GM19455 (cell line): ENCODE results near the gene FBXO33.

Source experiments
- ATAC-seq: cut with Tn5 transposase; IDR thresholded peaks from one replicate; pipeline ENCODE4 v1.9.1; 2021; ENCODE audit not compliant: unreplicated experiment

Gene FBXO33, protein sequence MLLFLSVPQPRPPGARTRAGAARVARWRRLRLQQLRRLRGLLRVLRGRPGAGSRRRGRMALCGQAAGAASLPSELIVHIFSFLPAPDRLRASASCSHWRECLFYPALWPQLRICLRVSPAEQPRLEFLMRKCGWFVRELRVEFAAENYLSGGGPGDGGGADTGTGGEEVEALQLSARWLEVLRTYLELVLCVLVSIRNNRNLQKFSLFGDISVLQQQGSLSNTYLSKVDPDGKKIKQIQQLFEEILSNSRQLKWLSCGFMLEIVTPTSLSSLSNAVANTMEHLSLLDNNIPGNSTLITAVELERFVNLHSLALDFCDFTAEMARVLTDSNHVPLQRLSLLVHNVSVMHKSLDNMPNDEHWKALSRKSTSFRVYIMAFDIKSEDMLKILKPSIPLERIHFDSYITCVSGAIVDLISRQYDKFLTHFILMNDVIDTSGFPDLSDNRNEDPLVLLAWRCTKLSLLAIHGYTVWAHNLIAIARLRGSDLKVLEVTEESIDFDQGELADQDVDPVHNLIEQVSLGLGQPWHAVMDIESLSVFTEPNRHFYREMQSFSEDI

DNA sequence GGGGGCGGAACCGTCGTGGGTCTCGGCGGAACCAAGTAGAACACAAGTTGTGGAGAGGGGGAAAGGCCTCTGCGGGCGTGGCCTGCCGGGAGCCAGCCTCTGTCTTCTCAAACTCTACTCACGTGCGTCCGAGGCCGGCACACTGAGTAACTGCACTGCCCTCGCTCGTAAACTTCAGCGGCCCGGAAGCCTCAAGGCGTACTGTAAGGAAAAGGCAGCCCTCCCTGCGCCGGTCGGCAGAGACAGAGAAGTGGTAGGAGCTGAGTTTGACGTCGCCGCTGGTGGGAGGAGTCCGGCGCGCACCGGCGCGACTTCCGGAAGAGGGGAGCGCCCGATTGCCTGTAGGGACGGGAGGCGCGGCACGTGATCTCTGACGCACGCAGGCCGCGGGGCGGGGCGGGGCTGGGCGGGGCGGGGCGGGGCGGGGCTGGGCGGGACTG is at the start of gene FBXO33:
TSS of gene FBXO33 (minus strand) at position 255 of the 440 bp plus-strand sequence. CDS start 271 bp downstream, outside the sequence.
- peak; percentile 83 for ATAC-seq

DNA sequence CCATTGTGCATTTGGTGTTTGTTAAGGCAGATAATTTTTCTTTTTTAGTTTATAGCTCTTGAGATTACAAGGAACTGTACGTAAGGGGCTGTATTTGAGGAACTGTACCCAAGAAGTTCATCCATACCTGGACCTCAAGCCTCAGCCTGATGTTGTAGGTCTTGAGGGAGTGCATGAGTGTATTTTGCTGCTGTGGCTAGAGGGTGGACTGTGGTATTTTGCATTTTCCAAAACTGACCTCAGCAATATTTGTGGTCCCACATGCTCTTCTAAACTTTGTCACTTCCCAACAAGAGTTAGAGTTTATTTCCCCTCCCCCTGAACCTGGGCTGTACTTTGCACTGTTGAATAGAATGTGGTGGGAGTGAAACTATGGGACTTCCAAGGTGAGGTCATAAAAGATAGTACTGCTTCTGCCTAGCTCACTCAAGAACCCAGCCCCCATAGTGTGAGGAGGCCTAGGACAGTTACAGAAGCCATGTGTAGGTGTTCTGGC is 42.2 kb upstream of the FBXO33 start:
- ATAC-seq, result no peak

DNA sequence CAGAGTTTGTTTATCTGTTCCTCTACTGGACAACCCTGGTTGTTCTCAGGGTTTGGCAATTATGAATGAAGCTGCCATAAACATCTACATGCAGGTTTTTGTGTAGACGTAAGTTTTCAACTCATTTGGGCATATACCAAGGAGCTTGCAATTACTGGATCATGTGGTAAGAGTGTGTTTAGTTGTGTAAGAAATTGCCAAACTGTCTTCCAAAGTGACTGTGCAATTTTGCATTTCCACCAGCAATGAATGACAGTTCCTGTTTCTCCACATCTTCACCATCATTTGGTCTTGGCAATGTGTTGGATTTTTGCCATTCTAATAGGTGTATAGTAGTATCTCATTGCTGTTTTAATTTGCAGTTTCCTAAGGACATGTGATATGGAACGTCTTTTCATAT is 39.8 kb upstream of the FBXO33 start:
- no peak for ATAC-seq

DNA sequence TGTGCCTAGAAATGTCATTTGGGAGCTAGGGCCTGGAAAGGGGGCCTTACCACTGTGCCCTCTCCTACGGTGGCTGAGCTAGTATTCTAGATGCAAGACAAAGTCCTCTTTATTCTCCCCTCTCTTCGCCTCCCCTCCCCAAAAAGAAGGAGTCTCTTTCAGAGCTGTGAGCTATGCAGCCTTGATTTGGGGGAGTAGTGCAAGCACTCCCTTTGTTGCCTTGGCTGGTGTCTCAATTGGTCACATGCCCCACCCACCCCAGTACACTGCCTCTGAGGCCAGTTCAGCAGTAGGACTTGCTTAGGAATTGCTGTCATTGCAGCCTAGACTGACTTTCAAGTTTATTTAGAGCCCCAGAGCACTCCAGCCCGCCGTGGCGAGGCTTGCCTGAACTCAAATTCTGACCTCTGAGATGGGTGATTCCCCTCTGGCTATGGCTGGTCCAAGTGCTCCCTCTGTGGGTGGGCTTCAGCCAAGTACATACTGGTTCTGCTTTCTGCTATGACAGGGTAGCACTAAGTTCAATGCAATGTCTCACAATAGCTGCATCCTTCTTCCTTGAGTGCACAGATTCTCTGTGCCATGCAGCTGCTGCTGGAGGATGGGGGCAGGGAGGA is 37.0 kb upstream of the FBXO33 start:
- ATAC-seq, result peak; percentile 87

DNA sequence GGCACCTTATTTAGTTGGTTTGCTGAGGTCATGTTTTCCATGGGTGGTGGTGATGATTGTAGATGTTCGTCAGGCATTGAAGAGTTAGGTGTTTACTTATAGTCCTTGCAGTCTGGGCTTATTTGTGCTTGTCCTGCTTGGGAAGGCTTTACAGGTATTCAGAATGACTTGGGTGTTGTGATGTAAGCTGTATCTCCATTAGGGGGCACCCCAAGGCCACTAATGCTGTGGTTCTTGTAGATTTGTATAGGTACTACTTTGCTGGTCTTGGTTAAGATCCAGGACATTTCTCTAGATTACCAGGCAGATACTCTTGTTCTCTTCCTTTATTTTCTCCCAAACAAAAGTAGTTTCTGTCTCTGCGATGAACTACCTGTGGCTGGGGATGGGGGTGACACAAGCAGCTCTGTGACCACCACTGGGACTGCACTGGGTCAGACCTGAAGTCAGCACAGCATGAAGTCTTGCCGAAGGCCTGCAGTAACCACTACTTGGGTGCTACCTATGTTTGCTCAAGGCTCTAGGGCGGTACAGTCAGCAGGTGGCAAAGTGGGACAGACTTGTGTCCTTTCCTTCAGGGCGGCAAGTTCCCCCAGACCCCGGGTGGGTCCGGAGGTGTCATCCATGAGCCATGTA is 35.8 kb upstream of the FBXO33 start:
- ATAC-seq, result no peak

DNA sequence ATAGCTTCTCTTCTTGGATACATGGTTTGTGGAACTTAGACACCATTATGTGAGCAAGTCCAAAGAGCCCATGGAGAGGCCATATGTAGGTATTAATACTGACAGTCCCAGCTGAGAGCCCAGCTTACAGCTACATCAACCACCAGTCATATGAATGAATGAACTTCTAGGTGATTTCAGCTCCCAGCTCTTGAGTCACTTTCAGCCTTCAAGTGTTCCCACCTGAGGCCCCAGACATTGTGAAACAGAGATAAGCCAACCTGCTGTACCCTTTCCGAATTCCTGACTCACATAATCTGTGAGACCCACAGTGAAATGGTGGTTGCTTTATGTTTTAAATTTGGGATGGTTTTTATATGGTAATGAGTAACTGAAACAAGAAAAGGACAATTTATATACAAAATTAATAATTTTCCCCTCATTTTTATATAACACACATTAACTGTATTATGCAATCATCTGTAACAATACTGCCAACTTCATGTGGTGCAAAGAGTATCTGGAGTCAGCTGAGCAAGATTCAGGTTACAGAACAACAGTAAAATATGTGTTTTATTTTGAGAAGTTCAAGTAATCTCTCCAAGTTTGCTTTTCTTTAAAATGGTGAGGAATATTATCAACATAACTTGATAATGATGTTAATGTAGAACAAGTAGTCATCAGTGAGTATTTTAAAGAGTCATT is 27.7 kb upstream of the FBXO33 start:
- no peak for ATAC-seq

DNA sequence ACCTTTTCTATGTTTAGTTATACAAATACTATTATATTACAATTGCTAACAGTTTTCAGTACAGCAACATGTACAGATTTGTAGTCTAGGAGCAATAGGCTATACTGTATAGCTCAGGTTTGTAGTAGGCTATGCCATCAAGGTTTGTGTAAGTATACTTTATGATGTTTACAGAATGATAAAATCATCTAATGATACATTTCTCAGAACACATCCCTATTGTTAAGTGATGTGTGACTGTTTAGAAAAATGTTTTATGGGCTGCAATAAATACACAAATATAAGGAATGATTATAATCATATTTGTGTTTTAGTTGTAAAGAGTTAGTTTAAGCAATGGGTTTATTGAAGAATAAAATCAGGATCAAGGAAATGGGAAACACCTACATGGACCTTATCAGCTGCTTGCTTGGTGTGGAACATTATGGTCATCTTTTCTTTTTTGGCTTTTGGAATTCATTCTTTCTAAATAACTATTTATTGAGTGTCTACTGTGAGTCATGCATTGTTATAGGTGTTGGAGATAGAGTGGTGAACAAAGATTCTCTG is 24.5 kb upstream of the FBXO33 start:
- no peak for ATAC-seq

DNA sequence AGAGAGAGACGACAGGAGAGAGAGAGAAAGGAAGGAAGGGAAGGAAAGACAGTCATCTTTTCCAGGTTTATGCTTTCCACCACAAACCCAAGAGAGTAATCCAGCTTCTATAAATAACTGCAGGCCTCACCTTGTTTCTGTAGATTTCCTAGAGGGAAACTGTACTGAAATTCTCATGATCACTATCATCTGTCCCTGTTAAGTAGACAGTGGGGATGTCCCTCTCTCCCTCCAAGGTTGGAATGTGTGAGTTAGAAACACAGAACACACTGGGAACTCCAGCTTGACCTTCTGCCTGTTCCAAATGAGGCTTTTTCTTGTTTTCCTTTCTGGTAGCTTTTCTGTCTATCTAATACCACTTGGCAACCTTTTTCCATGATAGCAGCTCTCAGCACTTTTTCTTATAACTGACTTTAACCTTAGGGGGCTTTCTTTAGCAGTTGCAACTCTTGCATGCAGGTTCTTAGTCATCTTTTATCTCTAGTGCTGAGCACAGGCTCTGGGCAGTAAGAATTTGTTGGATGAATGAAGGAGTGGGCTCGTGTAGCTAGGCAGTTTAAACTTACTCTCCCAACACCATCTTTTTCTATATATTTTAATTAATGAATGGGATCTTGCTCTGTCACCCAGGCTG is 22.8 kb upstream of the FBXO33 start:
- ATAC-seq, result no peak

DNA sequence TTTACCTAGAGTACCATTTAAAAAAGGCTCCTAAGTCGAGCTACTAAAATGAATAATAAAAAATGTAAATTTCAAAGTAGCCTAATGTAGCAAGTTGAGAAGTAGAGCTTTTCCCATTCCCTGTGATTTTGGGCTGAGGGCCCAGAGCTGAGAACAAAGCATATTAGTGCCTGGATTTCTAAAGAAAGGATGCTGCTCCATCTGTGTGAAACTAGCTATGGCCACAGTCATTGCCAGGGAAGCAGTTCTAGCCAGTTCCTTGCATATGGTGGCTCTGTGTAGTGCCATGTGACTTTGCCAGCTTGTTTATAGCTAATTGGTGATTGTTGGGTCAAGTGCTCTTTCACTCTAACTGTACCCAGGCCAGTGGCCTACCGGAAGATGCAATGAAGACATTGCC is 20.4 kb upstream of the FBXO33 start:
- no peak for ATAC-seq

DNA sequence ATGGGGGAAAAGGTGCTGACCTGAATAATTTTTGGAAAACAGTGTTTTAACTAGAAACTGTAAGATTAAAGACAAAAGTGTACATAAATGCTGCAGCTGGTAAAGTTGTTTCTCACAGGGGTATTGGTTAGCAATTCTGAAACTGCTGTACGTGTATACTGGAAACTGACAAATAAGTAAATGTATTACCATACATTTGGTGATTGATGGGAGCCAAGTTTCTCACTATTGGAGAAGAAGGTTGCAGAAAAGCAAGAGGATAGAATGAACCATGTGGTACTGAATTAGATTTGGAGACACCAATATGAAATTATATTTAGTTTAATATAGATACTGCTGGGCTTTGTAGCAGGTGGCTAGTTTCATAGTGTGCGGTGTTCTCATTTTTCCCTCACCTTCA is 19.6 kb upstream of the FBXO33 start:
- ATAC-seq, result no peak

DNA sequence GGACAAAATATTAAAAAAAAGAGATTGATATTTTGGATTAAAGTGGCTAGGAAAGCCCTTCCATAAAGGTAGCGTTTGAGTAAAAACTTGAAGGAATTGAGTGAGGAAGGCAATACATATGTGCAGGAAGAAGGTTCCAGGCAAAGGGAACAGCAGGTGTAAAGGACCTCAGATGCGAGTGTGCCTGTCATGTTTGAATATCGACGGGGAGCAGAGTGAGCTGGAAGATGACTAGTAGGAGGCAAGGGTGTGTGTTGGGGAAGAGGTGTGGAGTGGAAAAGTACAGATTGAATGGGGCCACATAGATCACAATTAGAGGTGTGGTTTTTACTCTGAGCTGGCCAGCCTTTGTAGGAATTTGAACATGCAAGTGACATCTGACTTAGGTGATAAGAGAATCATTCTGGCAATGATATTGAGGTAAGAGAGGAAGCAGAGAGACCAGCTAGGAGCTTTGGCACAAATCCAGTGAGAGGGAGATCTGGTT is 15.0 kb upstream of the FBXO33 start:
- ATAC-seq, result no peak

DNA sequence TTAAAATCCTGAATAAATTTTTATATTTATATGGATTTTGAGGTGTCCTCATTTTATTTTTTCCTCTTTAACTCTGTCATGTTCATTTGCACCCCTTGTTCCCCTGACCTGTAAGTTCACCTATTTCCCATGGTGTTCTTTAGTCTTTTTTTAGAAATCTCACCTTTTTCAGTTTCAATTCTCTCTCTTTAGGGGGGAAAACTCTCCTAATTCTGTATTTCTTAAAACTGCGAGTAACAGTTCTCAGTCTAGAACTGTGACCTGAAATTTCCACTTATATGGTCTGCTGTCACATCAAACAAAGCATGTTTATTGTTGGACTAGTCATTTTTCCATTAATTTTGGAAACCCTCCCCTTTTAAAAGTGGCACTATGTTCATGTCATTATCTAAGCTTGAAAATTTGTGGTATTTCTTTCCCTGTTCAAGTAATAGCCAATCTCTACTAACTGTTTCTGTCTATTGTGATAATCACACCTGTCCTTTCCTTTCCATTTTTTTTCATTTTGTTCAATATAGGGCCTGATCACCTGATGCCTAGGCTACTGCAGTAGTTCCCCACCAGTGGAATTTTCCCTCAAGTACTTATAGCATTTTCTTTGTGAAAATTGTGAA is 14.0 kb upstream of the FBXO33 start:
- no peak for ATAC-seq

DNA sequence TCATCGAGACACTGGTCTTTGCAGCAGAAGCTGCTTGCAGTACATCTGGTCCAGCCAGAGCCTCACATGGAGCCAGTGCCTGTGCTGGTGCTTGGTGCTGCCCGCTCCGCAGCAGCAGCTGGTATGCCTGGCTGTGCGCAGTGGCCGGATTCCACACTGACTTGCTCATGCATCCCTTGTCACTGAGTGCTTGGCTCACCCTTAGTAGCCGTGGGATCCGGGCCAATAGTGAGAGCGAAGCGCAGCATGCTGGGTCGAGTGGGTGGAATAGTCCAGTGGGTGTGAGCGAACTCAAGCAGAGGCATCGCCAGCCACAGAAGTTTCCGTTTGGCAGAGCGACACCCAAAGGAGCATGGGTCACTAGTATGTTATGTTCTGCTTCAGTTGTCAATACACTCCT is 10.1 kb upstream of the FBXO33 start:
- ATAC-seq, result no peak

DNA sequence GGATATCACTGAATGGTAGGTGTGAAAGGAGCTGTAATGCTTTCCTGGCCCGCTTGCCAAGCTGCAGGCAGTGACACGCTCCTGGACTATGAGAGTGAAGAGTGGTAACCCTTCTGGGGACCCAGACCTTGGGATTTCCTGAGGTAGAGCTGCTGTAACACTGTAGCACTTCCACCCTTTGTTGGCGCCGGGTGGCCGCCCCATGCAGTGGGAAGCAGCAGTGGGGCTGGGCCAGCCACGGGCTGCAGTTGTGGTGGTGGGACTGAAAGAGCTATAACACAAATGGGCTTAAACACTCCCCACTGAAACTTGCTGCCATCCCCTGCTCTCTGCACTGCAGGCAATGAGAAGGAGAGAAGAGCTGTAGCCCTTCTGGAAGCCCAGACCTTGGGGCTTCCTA is 9.6 kb upstream of the FBXO33 start:
- ATAC-seq, result no peak

DNA sequence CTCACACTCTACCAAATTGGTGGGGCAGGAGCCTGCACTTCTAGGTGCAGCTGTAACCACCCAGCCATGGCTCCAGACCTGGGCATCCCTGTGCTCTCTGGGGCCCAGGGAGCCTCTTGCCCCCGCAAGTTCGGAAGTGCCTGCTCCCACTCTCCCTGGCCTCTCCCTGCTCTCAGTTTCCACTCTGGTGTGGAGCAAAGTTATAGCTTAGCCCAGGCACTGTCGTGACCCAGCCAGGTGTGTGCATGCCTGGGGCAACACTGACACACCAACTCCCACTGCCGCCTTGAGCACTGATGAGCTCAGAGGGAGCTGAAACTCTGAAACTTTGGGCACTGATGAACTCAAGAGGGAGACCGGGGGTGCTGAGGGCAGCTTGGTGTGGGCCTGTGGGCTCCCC is 8.7 kb upstream of the FBXO33 start:
- ATAC-seq, result no peak

DNA sequence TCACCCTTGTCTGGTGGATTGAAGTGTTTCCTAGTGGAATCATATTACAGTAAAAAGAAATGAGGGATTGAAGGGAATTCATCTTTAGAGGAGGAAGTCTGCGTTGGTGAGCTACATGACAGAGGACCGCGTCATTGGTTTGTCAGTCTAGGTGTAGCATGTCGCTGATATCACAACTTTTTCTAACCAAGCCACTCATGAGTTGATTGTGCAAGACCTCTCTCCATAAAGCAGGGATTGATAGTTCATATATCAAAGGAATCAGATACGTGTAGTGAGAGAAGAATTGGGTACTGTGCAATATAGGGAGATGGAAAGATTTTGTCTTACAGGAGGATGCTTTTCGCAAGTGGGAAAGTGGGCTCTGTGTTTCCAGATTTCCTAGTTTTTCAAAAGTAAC is 3.0 kb upstream of the FBXO33 start:
- no peak for ATAC-seq

DNA sequence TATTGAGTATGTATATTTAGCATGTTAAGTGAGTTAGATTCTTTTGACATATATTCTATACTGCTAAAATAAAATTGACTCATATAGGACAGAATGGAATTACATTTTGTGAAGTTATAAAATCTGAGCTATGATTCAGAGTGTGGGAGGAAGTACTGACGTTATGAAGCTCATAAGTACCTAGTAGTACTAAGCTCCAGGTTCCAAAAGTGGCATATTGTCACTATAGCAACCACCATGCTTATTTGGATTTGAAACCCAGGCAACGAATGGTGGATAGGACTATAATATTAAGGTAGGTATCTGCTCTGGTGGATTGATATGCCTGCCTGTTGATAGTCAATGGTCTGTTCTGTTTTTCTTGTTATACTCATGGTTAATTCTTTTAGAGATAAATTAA is 2.2 kb upstream of the FBXO33 start:
- no peak for ATAC-seq

DNA sequence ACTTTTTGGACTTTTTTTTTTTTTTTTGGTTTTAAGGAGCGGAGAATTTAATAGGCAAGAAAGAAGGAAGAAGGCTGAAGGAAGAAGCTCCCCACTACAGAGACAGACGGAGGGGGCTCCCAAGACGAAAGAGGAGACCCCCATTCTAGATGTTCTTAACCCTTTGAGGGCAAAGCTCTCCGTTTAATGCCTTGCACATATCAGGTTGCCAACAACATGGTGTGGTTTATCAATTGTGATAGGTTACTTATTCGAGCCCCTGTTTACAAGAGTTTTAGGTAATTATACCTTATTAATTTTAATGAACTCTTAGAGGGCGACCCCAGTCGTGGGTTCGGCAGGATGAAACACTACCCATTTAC is 1.2 kb upstream of the FBXO33 start:
- no peak for ATAC-seq

DNA sequence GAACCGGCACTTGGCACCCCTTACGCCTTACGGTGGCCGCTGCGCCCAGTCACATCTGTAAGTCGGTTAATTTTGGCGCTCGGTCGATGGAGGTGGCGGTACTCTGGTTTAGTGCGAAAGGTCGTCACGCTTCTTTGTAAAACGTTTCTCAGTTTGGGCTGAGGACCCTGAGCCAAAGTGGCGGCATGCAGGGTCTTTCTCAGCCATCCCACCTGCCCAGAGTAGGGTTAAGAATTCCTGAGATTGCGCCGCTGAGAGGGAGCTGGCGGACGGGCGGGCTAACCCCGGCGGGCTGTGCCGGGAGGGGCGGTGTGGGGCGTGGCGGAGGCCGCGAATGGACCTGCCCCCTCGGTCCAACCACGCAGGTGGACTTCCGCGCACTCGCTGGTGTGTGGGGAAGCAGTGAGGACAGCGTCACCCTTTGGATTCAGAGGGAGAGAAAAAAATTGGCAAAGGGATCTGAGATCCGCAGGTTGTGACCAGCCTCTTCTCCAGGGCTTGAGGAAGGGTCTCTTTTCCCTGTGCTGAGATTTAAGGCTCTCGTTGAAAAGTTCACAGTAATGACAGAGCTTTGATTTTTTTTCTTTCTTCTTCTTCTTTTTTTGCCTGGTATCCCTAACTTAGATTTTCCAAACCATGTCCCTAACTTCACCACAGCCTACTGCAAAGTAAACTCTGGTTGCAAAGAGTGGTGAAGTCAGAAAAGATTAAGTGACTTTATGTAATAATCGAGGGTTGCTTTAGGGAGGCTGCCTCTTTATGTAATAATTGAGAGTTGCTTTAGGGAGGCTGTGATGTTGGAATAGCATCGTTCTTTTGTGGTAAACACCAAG is 602 bp upstream of the FBXO33 start:
- peak; percentile 70 for ATAC-seq
